Measurements from ENCODE around the gene SART1. TPM values are rescaled to one million over a fixed set of nuclear protein-coding genes. Genes with fewer than 3 reads are reported as not detected.

SART1 gene
- total and polyA plus RNA-seq, 10 of the 15 experiments (the other 5 are each of a cell fraction or from before 2014, with no cell fraction given), result 6.2 to 60.5 (median 37.4) TPM

DNA sequence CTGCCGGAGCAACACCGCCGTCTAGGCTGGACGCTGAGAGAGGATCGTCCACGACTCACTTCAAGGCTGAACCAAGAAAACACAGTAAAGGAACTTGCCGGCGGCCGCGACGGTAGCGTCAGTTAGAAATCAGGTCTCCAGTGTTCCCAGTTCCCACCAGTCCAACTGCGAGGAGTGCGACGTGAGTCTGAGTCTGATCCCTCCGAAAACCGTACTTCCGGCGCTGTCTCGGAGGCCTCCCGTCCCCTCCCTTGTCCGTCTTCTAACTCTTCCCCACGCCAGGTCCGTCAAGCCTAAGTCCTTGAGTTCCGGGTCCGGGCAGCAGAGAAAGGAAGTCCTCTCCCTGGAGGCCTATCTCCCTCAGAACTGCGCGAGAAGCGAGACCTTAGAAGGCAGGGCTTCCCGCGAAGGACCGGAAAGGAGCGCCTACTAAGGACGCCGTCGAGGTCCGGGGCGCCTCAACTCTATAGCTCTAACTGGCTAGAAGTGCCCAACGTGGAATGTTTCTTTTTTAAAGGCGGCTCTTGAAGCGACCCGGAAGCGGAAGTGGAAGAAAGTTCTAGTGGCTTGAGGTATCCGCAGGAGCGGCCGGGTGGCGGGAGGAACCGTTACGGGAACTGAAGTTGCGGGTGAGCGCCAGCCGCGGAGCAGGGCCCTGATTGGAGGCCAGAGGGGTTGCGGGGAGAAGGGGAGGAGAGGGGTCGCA is 40.6 kb downstream of the SART1 start, which contains the start of the genes BANF1 and EIF1AD (continued):
- TF ChIP-seq, protein P1, sequence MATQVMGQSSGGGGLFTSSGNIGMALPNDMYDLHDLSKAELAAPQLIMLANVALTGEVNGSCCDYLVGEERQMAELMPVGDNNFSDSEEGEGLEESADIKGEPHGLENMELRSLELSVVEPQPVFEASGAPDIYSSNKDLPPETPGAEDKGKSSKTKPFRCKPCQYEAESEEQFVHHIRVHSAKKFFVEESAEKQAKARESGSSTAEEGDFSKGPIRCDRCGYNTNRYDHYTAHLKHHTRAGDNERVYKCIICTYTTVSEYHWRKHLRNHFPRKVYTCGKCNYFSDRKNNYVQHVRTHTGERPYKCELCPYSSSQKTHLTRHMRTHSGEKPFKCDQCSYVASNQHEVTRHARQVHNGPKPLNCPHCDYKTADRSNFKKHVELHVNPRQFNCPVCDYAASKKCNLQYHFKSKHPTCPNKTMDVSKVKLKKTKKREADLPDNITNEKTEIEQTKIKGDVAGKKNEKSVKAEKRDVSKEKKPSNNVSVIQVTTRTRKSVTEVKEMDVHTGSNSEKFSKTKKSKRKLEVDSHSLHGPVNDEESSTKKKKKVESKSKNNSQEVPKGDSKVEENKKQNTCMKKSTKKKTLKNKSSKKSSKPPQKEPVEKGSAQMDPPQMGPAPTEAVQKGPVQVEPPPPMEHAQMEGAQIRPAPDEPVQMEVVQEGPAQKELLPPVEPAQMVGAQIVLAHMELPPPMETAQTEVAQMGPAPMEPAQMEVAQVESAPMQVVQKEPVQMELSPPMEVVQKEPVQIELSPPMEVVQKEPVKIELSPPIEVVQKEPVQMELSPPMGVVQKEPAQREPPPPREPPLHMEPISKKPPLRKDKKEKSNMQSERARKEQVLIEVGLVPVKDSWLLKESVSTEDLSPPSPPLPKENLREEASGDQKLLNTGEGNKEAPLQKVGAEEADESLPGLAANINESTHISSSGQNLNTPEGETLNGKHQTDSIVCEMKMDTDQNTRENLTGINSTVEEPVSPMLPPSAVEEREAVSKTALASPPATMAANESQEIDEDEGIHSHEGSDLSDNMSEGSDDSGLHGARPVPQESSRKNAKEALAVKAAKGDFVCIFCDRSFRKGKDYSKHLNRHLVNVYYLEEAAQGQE (IDR thresholded peaks at IDR 0.05; ENCODE audit: low read depth, low read length), result peak; percentile 38; the same call in 1 of the 2 replicates
- TF ChIP-seq, protein P2, sequence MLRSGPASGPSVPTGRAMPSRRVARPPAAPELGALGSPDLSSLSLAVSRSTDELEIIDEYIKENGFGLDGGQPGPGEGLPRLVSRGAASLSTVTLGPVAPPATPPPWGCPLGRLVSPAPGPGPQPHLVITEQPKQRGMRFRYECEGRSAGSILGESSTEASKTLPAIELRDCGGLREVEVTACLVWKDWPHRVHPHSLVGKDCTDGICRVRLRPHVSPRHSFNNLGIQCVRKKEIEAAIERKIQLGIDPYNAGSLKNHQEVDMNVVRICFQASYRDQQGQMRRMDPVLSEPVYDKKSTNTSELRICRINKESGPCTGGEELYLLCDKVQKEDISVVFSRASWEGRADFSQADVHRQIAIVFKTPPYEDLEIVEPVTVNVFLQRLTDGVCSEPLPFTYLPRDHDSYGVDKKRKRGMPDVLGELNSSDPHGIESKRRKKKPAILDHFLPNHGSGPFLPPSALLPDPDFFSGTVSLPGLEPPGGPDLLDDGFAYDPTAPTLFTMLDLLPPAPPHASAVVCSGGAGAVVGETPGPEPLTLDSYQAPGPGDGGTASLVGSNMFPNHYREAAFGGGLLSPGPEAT (IDR thresholded peaks at IDR 0.05; ENCODE audit: low read depth), result peak; percentile 100
- TF ChIP-seq POLR2AphosphoS2 (IDR thresholded peaks at IDR 0.05; ENCODE audit: low read depth, low read length), result peak; percentile 82
- no peak; the same call in 1 of the 2 replicates for TF ChIP-seq HDGF (IDR thresholded peaks at IDR 0.05)
- peak; percentile 96 for TF ChIP-seq POLR2A (IDR thresholded peaks at IDR 0.05; ENCODE audit: low read depth, low read length)
- TF ChIP-seq CHD2 (IDR thresholded peaks at IDR 0.05; ENCODE audit: borderline replicate concordance, low read depth, low read length), result peak; percentile 93
- TF ChIP-seq, protein P3, sequence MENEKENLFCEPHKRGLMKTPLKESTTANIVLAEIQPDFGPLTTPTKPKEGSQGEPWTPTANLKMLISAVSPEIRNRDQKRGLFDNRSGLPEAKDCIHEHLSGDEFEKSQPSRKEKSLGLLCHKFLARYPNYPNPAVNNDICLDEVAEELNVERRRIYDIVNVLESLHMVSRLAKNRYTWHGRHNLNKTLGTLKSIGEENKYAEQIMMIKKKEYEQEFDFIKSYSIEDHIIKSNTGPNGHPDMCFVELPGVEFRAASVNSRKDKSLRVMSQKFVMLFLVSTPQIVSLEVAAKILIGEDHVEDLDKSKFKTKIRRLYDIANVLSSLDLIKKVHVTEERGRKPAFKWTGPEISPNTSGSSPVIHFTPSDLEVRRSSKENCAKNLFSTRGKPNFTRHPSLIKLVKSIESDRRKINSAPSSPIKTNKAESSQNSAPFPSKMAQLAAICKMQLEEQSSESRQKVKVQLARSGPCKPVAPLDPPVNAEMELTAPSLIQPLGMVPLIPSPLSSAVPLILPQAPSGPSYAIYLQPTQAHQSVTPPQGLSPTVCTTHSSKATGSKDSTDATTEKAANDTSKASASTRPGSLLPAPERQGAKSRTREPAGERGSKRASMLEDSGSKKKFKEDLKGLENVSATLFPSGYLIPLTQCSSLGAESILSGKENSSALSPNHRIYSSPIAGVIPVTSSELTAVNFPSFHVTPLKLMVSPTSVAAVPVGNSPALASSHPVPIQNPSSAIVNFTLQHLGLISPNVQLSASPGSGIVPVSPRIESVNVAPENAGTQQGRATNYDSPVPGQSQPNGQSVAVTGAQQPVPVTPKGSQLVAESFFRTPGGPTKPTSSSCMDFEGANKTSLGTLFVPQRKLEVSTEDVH (IDR thresholded peaks at IDR 0.05; ENCODE audit: low read depth, partially characterized antibody), result peak; percentile 98
- peak; percentile 69 for TF ChIP-seq TCF7 (IDR thresholded peaks at IDR 0.05; ENCODE audit: borderline replicate concordance)
- peak; percentile 75 for TF ChIP-seq RUNX3 (IDR thresholded peaks at IDR 0.05; ENCODE audit: low read length)
- TF ChIP-seq TAF1 (IDR thresholded peaks at IDR 0.05; ENCODE audit: borderline replicate concordance, low read depth, low read length), result peak; percentile 93
- TF ChIP-seq ZNF384 (IDR thresholded peaks at IDR 0.05; ENCODE audit: borderline replicate concordance, low read depth, low read length), result peak; percentile 43; the same call in 1 of the 2 replicates
- TF ChIP-seq CREB1 (IDR thresholded peaks at IDR 0.05; ENCODE audit: low read depth), result peak; percentile 82; the same call in 1 of the 2 replicates
- TF ChIP-seq MYB (IDR thresholded peaks at IDR 0.05; ENCODE audit: borderline replicate concordance, low read depth, low read length), result no peak
- TF ChIP-seq BCL11A (IDR thresholded peaks at IDR 0.05; ENCODE audit: low read depth, low read length), result 0 out of 2 replicates have a peak, but pooled peaks have one; percentile 21
- TF ChIP-seq, protein P4, sequence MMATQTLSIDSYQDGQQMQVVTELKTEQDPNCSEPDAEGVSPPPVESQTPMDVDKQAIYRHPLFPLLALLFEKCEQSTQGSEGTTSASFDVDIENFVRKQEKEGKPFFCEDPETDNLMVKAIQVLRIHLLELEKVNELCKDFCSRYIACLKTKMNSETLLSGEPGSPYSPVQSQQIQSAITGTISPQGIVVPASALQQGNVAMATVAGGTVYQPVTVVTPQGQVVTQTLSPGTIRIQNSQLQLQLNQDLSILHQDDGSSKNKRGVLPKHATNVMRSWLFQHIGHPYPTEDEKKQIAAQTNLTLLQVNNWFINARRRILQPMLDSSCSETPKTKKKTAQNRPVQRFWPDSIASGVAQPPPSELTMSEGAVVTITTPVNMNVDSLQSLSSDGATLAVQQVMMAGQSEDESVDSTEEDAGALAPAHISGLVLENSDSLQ (IDR thresholded peaks at IDR 0.05), result peak; percentile 85
- no peak for TF ChIP-seq KLF5 (IDR thresholded peaks at IDR 0.05; ENCODE audit: partially characterized antibody)
- TF ChIP-seq, protein P5, sequence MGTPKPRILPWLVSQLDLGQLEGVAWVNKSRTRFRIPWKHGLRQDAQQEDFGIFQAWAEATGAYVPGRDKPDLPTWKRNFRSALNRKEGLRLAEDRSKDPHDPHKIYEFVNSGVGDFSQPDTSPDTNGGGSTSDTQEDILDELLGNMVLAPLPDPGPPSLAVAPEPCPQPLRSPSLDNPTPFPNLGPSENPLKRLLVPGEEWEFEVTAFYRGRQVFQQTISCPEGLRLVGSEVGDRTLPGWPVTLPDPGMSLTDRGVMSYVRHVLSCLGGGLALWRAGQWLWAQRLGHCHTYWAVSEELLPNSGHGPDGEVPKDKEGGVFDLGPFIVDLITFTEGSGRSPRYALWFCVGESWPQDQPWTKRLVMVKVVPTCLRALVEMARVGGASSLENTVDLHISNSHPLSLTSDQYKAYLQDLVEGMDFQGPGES (IDR thresholded peaks at IDR 0.05), result 0 out of 2 replicates have a peak, but pooled peaks have one; percentile 51
- no peak for TF ChIP-seq SUZ12 (IDR thresholded peaks at IDR 0.05; ENCODE audit: unreplicated experiment)
- no peak for TF ChIP-seq STAT3 (IDR thresholded peaks at IDR 0.05; ENCODE audit: low read depth, low read length)

Data from GM12878 (cell line).